H1 (cell line): ENCODE measurements around the gene BBS12. TPM values are rescaled to one million over a fixed set of nuclear protein-coding genes. Genes with fewer than 3 reads are reported as not detected.

ENCODE experiments used
- CTCF ChIA-PET: fragments of 300-600 bp; sonication (Branson Sonifier 250); formaldehyde crosslinking; loops from one replicate; lab custom pipeline; 2021; ENCODE audit not compliant: partially characterized antibody; lab: Charles Lee
- POLR2A ChIA-PET: fragments of 300-600 bp; sonication (Branson Sonifier 250); formaldehyde crosslinking; loops from one replicate; lab custom pipeline; 2021; ENCODE audit warnings: inconsistent platforms; ENCODE audit not compliant: partially characterized antibody; lab: Charles Lee
- DNase-seq, 2 experiments: peaks; one replicate each; pipeline versions ENCODE4 v3.0.0 to v3.0.0-alpha.2; 2010 to 2022; ENCODE audit warnings: low spot score in 2 of 2, low read depth in 1 of 2, mixed read lengths in 1 of 2
- FAIRE-seq: peaks from 2 replicates; lab custom pipeline; 2011; peaks lifted over from hg19 to GRCh38; lab: Jason Lieb, UNC
- H2AFZ ChIP-seq: 2 replicates; pipeline ENCODE4 v1.8.1; 2012; ENCODE audit warnings: low read length, inconsistent platforms
- H2AK5ac ChIP-seq: 2 replicates; pipeline ENCODE4 v1.6.1; 2013; ENCODE audit warnings: low read depth, low read length
- H2BK120ac ChIP-seq: replicated peaks from 2 replicates; pipeline ENCODE3; 2013; ENCODE audit warnings: low read depth, low read length, inconsistent platforms
- H2BK12ac ChIP-seq: 2 replicates; pipeline ENCODE4 v1.6.1; 2013; ENCODE audit warnings: low read depth, low read length
- H2BK15ac ChIP-seq: 2 replicates; pipeline ENCODE4 v1.6.1; 2013; ENCODE audit warnings: low read length
- H2BK20ac ChIP-seq: 2 replicates; pipeline ENCODE4 v1.6.1; 2013; ENCODE audit warnings: low read length
- H2BK5ac ChIP-seq: 2 replicates; pipeline ENCODE4 v1.6.1; 2013; ENCODE audit warnings: low read depth, low read length
- H3K14ac ChIP-seq: 2 replicates; pipeline ENCODE4 v1.6.1; 2013; ENCODE audit warnings: inconsistent platforms; ENCODE audit not compliant: insufficient read length
- H3K18ac ChIP-seq: 2 replicates; pipeline ENCODE4 v1.6.1; 2013; ENCODE audit warnings: low read length; ENCODE audit errors: extremely low read depth
- H3K23ac ChIP-seq: 2 replicates; pipeline ENCODE4 v1.6.1; 2013; ENCODE audit warnings: inconsistent platforms; ENCODE audit not compliant: insufficient read length
- H3K23me2 ChIP-seq: 2 replicates; pipeline ENCODE4 v1.6.1; 2013; ENCODE audit warnings: low read depth, low read length
- H3K27ac ChIP-seq: 2 replicates; pipeline ENCODE4 v1.6.1; 2011; ENCODE audit warnings: low read depth, low read length, inconsistent platforms
- H3K27me3 ChIP-seq, 4 experiments: replicated peaks in 1 of 4; 1 replicate in 1 of 4; 2 replicates in 3 of 4; pipeline versions ENCODE4 v1.6.1 to v1.8.1; 2011 to 2013; ENCODE audit warnings: low read length in 3 of 4, mild to moderate bottlenecking in 3 of 4, inconsistent platforms in 2 of 4, mixed read lengths in 2 of 4, moderate library complexity in 1 of 4; ENCODE audit not compliant: control insufficient read depth in 3 of 4, insufficient read depth in 3 of 4; ENCODE audit errors: extremely low read depth in 1 of 4
- H3K36me3 ChIP-seq, 4 experiments: 2 replicates each; pipeline versions ENCODE4 v1.6.1 to v1.8.1; 2011 to 2013; ENCODE audit warnings: mild to moderate bottlenecking in 4 of 4, low read length in 3 of 4, moderate library complexity in 2 of 4, control low read depth in 1 of 4, inconsistent platforms in 1 of 4; ENCODE audit not compliant: insufficient read depth in 4 of 4, control insufficient read depth in 2 of 4
- H3K4ac ChIP-seq: replicated peaks from 2 replicates; pipeline ENCODE3; 2013; ENCODE audit warnings: low read length, low read depth, mixed read lengths, inconsistent platforms; ENCODE audit not compliant: insufficient read length
- H3K4me1 ChIP-seq, 4 experiments: replicated peaks in 1 of 4; 1 replicate in 1 of 4; 2 replicates in 3 of 4; pipeline versions ENCODE4 v1.6.1 to v1.8.1; 2011 to 2013; ENCODE audit warnings: low read length in 3 of 4, inconsistent platforms in 2 of 4, mixed read lengths in 1 of 4; ENCODE audit not compliant: insufficient read depth in 4 of 4, control insufficient read depth in 3 of 4
- H3K4me2 ChIP-seq, 2 experiments: 2 replicates each; pipeline versions ENCODE4 v1.6.1 to v1.8.1; 2011 to 2013; ENCODE audit warnings: low read depth in 2 of 2, low read length in 2 of 2, control low read depth in 1 of 2, inconsistent platforms in 1 of 2, mild to moderate bottlenecking in 1 of 2; ENCODE audit not compliant: insufficient read depth in 1 of 2
- H3K4me3 ChIP-seq, 4 experiments: fragments of 200-600, 300-600 bp in 1 of 4; sonication (generic), shearing (Covaris generic), sonication (Bioruptor Twin) in 1 of 4; 2 replicates each; pipeline versions ENCODE4 v1.5.1 to v1.8.1; 2011 to 2016; ENCODE audit warnings: low read length in 4 of 4, low read depth in 3 of 4, control low read depth in 2 of 4, inconsistent platforms in 2 of 4, mild to moderate bottlenecking in 2 of 4, mixed read lengths in 1 of 4, moderate library complexity in 1 of 4; ENCODE audit not compliant: insufficient read depth in 2 of 4; ENCODE audit errors: extremely low read depth in 1 of 4
- H3K56ac ChIP-seq: replicated peaks from 2 replicates; pipeline ENCODE3; 2013; ENCODE audit warnings: low read depth, mild to moderate bottlenecking, mixed read lengths, low read length, inconsistent platforms; ENCODE audit not compliant: insufficient read length
- H3K79me1 ChIP-seq: 2 replicates; pipeline ENCODE4 v1.6.1; 2013; ENCODE audit warnings: low read depth, low read length, control low read depth
- H3K79me2 ChIP-seq, 2 experiments: 2 replicates each; pipeline versions ENCODE4 v1.6.1 to v1.8.1; 2012 to 2013; ENCODE audit warnings: low read length in 2 of 2, mild to moderate bottlenecking in 2 of 2, inconsistent platforms in 1 of 2; ENCODE audit not compliant: insufficient read depth in 2 of 2, control insufficient read depth in 1 of 2
- H3K9ac ChIP-seq, 4 experiments: replicated peaks in 1 of 4; 1 replicate in 1 of 4; 2 replicates in 3 of 4; pipeline versions ENCODE4 v1.6.1 to v1.8.1; 2011 to 2013; ENCODE audit warnings: low read depth in 3 of 4, low read length in 3 of 4, control low read depth in 2 of 4, mild to moderate bottlenecking in 2 of 4, moderate library complexity in 2 of 4, inconsistent platforms in 1 of 4; ENCODE audit errors: extremely low read depth in 1 of 4
- H3K9me3 ChIP-seq, 2 experiments: 2 replicates each; pipeline versions ENCODE4 v1.6.1 to v1.8.1; 2012 to 2013; ENCODE audit warnings: mild to moderate bottlenecking in 2 of 2, moderate library complexity in 2 of 2, control low read depth in 1 of 2, inconsistent platforms in 1 of 2, low read depth in 1 of 2, low read length in 1 of 2, mixed read lengths in 1 of 2; ENCODE audit not compliant: insufficient read depth in 2 of 2
- H4K20me1 ChIP-seq, 2 experiments: replicated peaks in 1 of 2; 2 replicates each; pipeline versions ENCODE3 to v1.8.1; 2011 to 2013; ENCODE audit warnings: inconsistent platforms in 2 of 2, low read length in 2 of 2, mild to moderate bottlenecking in 1 of 2; ENCODE audit not compliant: insufficient read depth in 2 of 2, control insufficient read depth in 1 of 2
- H4K5ac ChIP-seq: 2 replicates; pipeline ENCODE4 v1.6.1; 2013; ENCODE audit warnings: low read length, low read depth, mixed read lengths, inconsistent platforms; ENCODE audit not compliant: insufficient read length
- H4K8ac ChIP-seq: 2 replicates; pipeline ENCODE4 v1.8.0; 2013; ENCODE audit warnings: mild to moderate bottlenecking, moderate library complexity, low read length, inconsistent platforms; ENCODE audit not compliant: insufficient read depth; ENCODE audit errors: extremely low read depth
- H4K91ac ChIP-seq: replicated peaks from 2 replicates; pipeline ENCODE3; 2013; ENCODE audit warnings: low read length, mixed read lengths, inconsistent platforms; ENCODE audit not compliant: insufficient read length
- FOSL1 ChIP-seq: IDR thresholded peaks from 2 replicates; pipeline ENCODE4 v1.6.1; 2011; ENCODE audit warnings: mild to moderate bottlenecking, low read depth, low read length, moderate library complexity; ENCODE audit not compliant: insufficient read depth
- WGBS, 2 experiments: shearing (Covaris generic) in 1 of 2; methylation state at CpG; one replicate each; pipeline versions ENCODE4 v1.1.6 to v1.1.7; 2013 to 2015; ENCODE audit warnings: low lambda C conversion rate in 2 of 2, mixed read lengths in 2 of 2, inconsistent platforms in 1 of 2, low coverage in 1 of 2, missing lambda C conversion rate in 1 of 2; ENCODE audit not compliant: insufficient replicate concordance in 2 of 2, insufficient coverage in 1 of 2, insufficient read length in 1 of 2; ENCODE audit errors: extremely low coverage in 1 of 2, missing lambda C conversion rate in 1 of 2; 5-methylcytosine and 5-hydroxymethylcytosine counted together
- polyA plus RNA-seq, 7 experiments: library from polyadenylated mRNA; depleted of rRNA in 3 of 7; stranded (reverse) in 5 of 7; unstranded in 2 of 7; fragments of >200 nt in 5 of 7; fragments of 200-250 nt in 2 of 7; gene quantifications; 1 replicate in 5 of 7; 2 replicates in 1 of 7; 4 replicates in 1 of 7; pipeline versions ENCODE4 v1.2.1 to v1.2.3, GENCODE V29; 2011 to 2013; ENCODE audit warnings: missing spikeins in 2 of 7, mixed read lengths in 2 of 7
- total RNA-seq: library from RNA; stranded (reverse); fragmentation: NEBNext Ultra II Directional; extraction: Animal tissue kit (Norgen Biotek cat#: 25700); gene quantifications from 2 replicates; pipeline ENCODE4 v1.2.1, GENCODE V29; 2021

Gene BBS12
- total and polyA plus RNA-seq, 2 of the 8 experiments (the other 6 are each of a cell fraction or from before 2014, with no cell fraction given), result 0.88 to 2.6 TPM

DNA sequence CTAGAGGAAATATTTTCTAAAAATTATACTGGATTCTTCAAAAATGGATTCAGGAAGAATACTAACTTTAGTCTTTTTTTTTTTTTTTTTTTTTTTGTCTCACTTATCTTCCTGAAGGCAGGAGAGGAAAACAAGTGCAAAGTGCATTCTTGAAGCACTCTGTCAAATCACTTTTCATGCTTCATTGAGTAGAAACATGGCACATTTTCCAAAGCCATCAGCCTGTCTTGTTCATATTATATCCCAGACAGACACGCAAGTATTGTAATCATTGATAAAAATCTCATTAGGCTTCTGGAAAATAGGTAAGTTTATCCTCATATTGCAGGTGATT, 1.2 kb downstream of the BBS12 start:
- Histone ChIP-seq H2BK15ac (no peak overlapping the region), H4K20me1 (no peaks in the 10 kb centered on the region), H3K27ac (no peak overlapping the region), H2AFZ (no peak overlapping the region), H2AK5ac (no peak overlapping the region), H3K23me2 (peaks cover 10% of the 10 kb centered on the region), H3K56ac (no peak overlapping the region), H2BK120ac (no peak overlapping the region), H3K4me1 (peaks cover 0 to 10% (median 0%) of the 10 kb centered on the region in 4 experiments; a peak in 2 of 7 replicates), H4K8ac (no peak overlapping the region), H3K9me3 (no peaks in the 10 kb centered on the region), H3K4me3 (peak overlapping the region; percentile 54 to 77 (median 74); a peak in 4 of 8 replicates), H3K9ac (no peak overlapping the region), H3K27me3 (no peaks in the 10 kb centered on the region), H2BK12ac (no peak overlapping the region), H3K36me3 (0 out of 8 replicates have a peak, but pooled peaks cover 0 to 2% (median 0%) of the 10 kb centered on the region in 4 experiments), H4K91ac (no peak overlapping the region), H3K4me2 (peak overlapping the region; percentile 79 to 96; a peak in 3 of 4 replicates), H3K14ac (no peak overlapping the region), H3K23ac (no peak overlapping the region), H4K5ac (no peak overlapping the region), H3K79me1 (no peaks in the 10 kb centered on the region)
- POLR2A ChIA-PET, result interaction anchor here (0.7 to 4.0 kb wide), 5 partner anchors 17 to 364 kb away, joined by 3 to 17 read pairs (median 4); no protein-coding TSS in a partner anchor
- 93% methylated on average over 1 of the region's 1 CpG; no CpG with 5 or more reads in 1 of the 2 experiments for WGBS, 2 experiments
- CTCF ChIA-PET, result interaction anchor here (1.6 to 2.2 kb wide), 3 partner anchors 16 to 194 kb away, joined by 5 to 8 read pairs (median 6); no protein-coding TSS in a partner anchor
- no peak for DNase-seq
- FAIRE-seq, result no peak
- TF ChIP-seq FOSL1, result no peak
- TF ChIP-seq, all 59 proteins: peak for 0
- no peak overlapping the region for H2BK20ac ChIP-seq
- no peak overlapping the region for H3K4ac ChIP-seq
- no peaks in the 10 kb centered on the region for H3K79me2 ChIP-seq
- no peak overlapping the region for H2BK5ac ChIP-seq
- no peak overlapping the region for H3K18ac ChIP-seq
